Immature natural killer cell (primary cell): ENCODE data around the gene ICE1. TPM values are rescaled to one million over a fixed set of nuclear protein-coding genes. Genes with fewer than 3 reads are reported as not detected.
"Not testable (repeated sequence)": the region's sequence is repeated elsewhere in the genome, so short reads cannot be mapped to it uniquely, and the experiment has no call there.

Experiments used
- DNase-seq, 3 donors: peaks; one replicate each; pipeline ENCODE4 v3.0.0; 2022; ENCODE audit warnings: mixed read lengths in 1 of 3
- H3K27ac Mint-ChIP-seq, 6 donors: one replicate each; pipeline ENCODE4 v1.8.0; 2020; ENCODE audit warnings: mixed read lengths in 6 of 6, mild to moderate bottlenecking in 5 of 6, inconsistent platforms in 4 of 6, moderate library complexity in 3 of 6
- H3K27me3 Mint-ChIP-seq, 3 donors: one replicate each; pipeline ENCODE4 v1.8.0; 2020 to 2021; ENCODE audit warnings: low read depth in 3 of 3, mild to moderate bottlenecking in 3 of 3, mixed read lengths in 3 of 3, moderate library complexity in 3 of 3, inconsistent platforms in 1 of 3
- H3K36me3 Mint-ChIP-seq, 3 donors: one replicate each; pipeline ENCODE4 v1.8.0; 2020; ENCODE audit warnings: mixed read lengths in 3 of 3, inconsistent platforms in 2 of 3, mild to moderate bottlenecking in 2 of 3
- H3K4me1 Mint-ChIP-seq, 2 donors: one replicate each; pipeline ENCODE4 v1.8.0; 2020; ENCODE audit warnings: inconsistent platforms in 2 of 2, mild to moderate bottlenecking in 2 of 2, mixed read lengths in 2 of 2, moderate library complexity in 1 of 2
- H3K4me3 Mint-ChIP-seq, 5 donors: one replicate each; pipeline ENCODE4 v1.8.0; 2020; ENCODE audit warnings: mild to moderate bottlenecking in 5 of 5, mixed read lengths in 5 of 5, inconsistent platforms in 3 of 5, moderate library complexity in 3 of 5
- H3K9me3 Mint-ChIP-seq, 6 donors: one replicate each; pipeline ENCODE4 v1.8.0; 2020; ENCODE audit warnings: mild to moderate bottlenecking in 6 of 6, mixed read lengths in 6 of 6, inconsistent platforms in 4 of 6, moderate library complexity in 3 of 6
- polyA plus RNA-seq, 3 donors: library from polyadenylated mRNA; unstranded; fragments of 300-500 nt; fragmentation: Illumina TruSeq; gene quantifications; one replicate each; pipeline ENCODE4 v1.2.3, GENCODE V29; 2021

ICE1 gene
- polyA plus RNA-seq, 3 donors from 2014 or later = 11.9 to 19.3 (median 13.5) TPM

DNA sequence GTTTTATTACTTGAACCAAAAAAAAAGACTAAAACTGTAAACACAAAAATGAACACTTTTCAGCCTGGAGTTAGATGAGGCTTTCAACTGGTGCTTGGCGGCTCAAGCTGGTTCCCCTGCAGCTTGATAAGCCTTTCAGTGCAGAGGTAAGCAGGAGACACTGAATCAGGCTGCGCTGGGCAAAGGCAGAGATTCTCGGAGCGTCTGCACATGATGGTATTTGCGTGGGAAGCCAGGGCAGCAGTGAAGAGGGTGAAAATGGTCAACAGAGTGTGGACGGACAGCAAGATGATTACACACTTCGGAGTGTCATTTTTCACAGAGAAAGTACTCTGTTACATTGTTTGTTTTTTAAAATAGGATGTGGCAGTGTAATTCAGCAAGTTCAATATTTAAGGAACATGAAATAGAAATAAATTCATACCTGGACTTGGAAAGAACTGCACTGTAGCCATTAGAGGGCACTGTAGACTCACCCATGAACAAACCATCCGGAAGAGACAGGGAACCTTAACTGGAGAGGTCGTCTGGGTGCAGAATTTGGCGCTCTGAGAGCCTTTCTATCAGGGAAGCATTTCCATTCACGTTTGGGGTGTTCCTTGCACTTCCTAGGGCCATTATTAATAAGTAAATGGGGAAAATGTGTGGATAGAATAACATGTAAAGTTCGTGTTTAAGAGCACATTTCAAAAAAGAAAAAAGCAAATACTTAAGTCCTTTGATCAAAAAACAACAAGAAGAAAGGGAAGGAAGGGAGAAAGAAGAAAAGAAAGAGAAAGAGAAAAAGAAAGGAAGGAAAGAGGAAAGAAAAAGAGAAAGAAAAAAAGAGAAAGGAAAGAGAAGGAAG, 69.8 kb downstream of the ICE1 start:
- Mint-ChIP-seq H3K9me3 (no peaks in the 10 kb centered on the region), H3K4me1 (peaks cover 37 to 57% of the 10 kb centered on the region in 2 donors), H3K4me3 (peak overlapping the region; percentile 46 to 82 (median 71)), H3K36me3 (peaks cover 10 to 31% (median 30%) of the 10 kb centered on the region in 3 donors), H3K27me3 (peaks cover 0 to 7% (median 3%) of the 10 kb centered on the region in 3 donors), H3K27ac (peak overlapping the region in 2 of 6 donors; percentile 3 to 84)
- peak; percentile 52 to 67 (median 59) for DNase-seq

DNA sequence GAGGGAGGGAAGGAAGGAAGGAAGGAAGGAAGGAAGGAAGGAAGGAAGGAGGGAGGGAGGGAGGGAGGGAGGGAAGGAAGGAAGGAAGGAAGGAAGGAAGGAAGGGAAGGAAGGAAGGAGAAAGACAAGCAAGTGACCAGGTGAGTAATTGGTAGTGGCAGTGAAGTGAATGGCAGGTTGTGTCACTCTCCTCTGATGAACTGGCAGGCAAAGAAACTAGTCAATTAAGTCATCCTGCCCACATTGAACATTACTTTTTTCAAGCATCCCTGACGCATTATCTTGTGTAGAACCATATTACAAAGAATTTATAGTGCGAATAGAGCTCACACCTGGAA, 70.4 kb downstream of the ICE1 start:
- H3K27me3 Mint-ChIP-seq, H3K9me3 Mint-ChIP-seq, H3K27ac Mint-ChIP-seq, DNase-seq: not testable (repeated sequence)
- Mint-ChIP-seq H3K4me1 (peaks cover 32 to 55% of the 10 kb centered on the region in 2 donors), H3K4me3 (peak overlapping the region in 2 of 5 donors; percentile 10 to 71), H3K36me3 (peaks cover 10 to 29% (median 28%) of the 10 kb centered on the region in 3 donors)

DNA sequence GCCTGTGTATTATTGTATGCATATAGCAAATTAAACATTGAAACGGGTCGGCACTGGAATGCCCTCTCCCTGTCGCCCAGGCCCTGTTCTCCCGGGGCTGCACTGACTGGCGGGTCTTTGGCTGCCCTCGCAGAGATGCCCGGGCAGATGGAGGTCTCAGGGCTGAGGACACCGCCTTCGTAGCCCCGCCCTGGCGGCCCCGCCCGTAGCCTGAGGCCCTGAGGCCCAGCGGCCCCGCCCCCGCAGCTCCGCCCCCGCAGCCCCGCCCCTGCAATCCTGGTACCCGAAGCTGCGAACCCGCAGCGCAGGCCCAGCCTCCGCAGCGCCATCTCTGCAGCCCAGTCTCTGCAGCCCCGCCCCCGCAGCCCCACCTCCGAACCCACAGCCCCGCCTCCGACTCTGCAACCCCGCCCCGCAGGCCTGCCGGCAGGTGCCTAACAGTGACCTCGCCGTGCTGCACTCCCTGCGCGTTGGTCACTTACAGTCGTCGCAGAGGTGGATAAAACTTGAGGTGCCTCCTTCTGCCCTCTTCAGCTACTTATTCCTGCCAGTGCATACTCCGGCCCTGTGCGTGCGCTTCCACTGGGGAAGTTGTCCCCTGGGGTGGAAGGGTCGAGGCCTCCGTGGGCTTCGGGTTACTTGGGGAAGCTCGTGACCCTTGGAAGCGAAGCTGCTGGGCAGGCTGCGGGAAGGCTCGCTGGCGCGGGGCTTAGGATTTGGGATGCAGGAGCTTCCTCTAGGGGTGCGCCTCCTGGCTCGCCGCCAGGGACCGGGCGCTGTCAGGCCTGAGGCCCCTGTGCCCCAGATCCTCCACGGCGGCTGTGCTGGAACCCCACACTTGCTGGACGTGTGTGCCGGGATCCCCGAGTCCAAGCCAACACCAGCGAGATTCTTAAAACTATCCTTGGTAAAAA, 72.3 kb downstream of the ICE1 start:
- H3K4me3 Mint-ChIP-seq = peak overlapping the region; percentile 45 to 70 (median 61)
- H3K27me3 Mint-ChIP-seq = peaks cover 0 to 10% (median 9%) of the 10 kb centered on the region in 3 donors
- H3K36me3 Mint-ChIP-seq = peaks cover 6 to 17% (median 14%) of the 10 kb centered on the region in 3 donors
- DNase-seq = peak; percentile 79 to 82 (median 80)
- peak overlapping the region in 1 of 6 donors; percentile 42 for H3K27ac Mint-ChIP-seq
- peaks cover 29 to 50% of the 10 kb centered on the region in 2 donors for H3K4me1 Mint-ChIP-seq
- no peaks in the 10 kb centered on the region for H3K9me3 Mint-ChIP-seq

DNA sequence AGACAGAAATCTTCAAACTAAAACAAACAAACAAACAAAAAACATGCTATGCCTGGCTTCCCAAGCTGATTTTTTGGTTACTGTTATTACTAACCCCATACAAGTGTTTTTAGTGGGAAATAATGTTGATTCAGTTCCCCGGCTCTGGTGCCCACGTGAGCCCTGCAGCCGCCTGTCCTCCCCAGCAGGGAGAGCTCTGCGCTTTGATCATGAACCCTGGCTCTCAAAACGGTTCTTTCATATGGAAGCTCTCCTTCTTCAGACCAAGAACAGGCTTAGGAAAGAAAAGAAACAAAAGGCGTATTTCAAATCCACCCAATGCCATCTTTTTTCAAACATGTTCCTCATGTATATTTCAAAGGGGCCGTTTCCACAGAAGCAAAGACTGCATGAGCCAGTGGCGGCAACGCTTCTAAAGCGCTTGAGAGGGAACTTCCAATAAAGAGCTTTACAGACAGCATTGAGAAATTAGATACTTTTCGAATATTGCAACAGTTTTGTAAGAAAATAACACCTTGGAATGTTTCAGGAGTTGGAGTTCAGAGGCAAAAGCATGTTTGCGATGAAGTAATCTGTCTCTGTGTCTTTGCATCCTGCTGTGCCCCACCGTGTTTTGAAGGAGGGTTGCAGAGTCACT, 74.8 kb downstream of the ICE1 start:
- DNase-seq = peak in 2 of 3 donors; percentile 15 to 18
- peaks cover 2 to 10% (median 10%) of the 10 kb centered on the region in 3 donors for H3K27me3 Mint-ChIP-seq
- H3K36me3 Mint-ChIP-seq = no peaks in the 10 kb centered on the region
- peaks cover 20 to 47% of the 10 kb centered on the region in 2 donors for H3K4me1 Mint-ChIP-seq
- no peak overlapping the region for H3K4me3 Mint-ChIP-seq
- no peaks in the 10 kb centered on the region for H3K9me3 Mint-ChIP-seq
- no peak overlapping the region for H3K27ac Mint-ChIP-seq

DNA sequence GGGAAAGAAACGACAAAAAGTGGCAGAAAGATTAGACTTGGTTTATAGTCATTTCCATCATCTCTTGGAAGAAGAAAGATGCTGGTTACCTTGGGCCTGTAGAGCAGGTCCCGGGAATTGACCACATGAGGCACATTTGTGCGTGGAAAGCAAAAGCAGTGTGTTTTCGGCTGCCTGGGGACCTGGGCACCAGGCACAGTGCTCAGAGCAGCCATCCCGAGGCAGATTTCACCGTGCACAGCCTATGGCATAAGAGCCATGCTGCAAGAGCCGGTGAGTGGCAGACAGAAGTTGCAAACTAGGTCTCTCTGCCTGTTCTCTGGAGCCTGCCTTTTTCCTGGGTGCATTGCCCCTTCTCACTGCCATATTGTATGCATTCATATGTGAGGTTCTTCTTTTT, 77.0 kb downstream of the ICE1 start:
- Mint-ChIP-seq H3K27me3 (peaks cover 7 to 18% (median 12%) of the 10 kb centered on the region in 3 donors), H3K4me1 (peaks cover 2 to 26% of the 10 kb centered on the region in 2 donors), H3K27ac (no peak overlapping the region), H3K4me3 (no peak overlapping the region), H3K9me3 (peaks cover 0 to 11% (median 4%) of the 10 kb centered on the region in 6 donors), H3K36me3 (peaks cover 3 to 6% (median 4%) of the 10 kb centered on the region in 3 donors)
- no peak for DNase-seq

DNA sequence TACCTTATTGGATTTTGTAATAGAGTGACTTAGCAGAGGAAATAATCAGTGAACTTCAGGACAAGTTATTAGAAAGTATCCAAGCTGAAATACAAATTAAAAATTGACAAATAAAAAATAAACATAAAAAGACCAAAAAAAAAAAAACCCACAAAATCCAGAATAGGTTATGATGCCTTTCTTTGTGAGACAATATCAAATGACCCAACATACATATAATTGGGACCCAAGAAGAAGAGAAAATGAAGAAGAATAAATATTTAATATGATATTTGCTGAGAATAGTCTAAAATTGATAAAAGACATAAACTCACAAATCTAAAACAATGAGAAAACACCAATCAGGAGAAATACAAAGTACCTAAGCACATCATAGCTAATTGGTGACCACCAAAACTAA, 81.8 kb downstream of the ICE1 start:
- Mint-ChIP-seq H3K27ac (no peak overlapping the region), H3K27me3 (peaks cover 9 to 26% (median 10%) of the 10 kb centered on the region in 3 donors), H3K4me1 (no peaks in the 10 kb centered on the region), H3K4me3 (no peak overlapping the region), H3K9me3 (peaks cover 0 to 11% (median 4%) of the 10 kb centered on the region in 6 donors), H3K36me3 (peaks cover 4 to 12% (median 8%) of the 10 kb centered on the region in 3 donors)
- no peak for DNase-seq

DNA sequence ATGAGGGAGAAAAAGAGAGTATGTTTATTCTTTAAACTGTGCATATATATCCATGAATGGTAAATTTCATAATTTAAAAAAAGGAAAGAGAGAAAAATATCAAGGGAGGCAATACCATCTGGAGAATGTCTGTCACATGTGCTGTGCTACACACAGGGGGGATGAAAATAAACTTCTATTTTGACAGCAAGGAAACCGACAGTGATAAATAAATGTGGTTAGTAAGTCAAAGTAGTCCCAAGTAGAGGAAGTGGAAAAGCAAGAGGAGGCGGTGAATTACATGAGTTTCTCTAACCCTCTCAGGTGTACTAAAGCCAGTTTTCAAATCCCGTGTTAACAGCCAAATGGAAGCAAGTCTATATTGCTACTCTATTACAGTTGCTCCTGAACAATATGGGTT, 83.3 kb downstream of the ICE1 start:
- Mint-ChIP-seq H3K9me3 (peaks cover 0 to 11% (median 4%) of the 10 kb centered on the region in 6 donors), H3K36me3 (peaks cover 4 to 12% (median 8%) of the 10 kb centered on the region in 3 donors), H3K27ac (no peak overlapping the region), H3K27me3 (peaks cover 10 to 28% (median 18%) of the 10 kb centered on the region in 3 donors), H3K4me3 (no peak overlapping the region), H3K4me1 (no peaks in the 10 kb centered on the region)
- DNase-seq = no peak

DNA sequence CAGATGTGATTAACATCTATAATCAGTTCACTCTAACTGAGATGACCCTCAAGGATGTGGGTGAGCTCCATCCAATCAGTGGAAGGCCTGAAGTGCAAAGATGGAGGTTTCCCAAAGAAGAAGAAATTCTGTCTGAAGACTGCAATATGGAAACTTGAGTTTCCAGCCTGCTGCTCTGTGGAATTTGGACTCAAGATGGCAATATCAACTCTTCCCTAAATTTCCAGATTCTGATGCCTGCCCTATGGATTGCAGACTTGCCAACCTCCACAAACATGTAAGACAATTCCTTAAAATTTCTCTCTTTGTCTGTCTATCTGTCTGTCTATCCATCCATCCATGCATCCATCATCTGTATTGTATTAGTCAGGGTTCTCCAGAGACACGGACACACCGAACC, 85.9 kb downstream of the ICE1 start:
- Mint-ChIP-seq H3K27me3 (peaks cover 7 to 20% (median 12%) of the 10 kb centered on the region in 3 donors), H3K36me3 (peaks cover 4 to 12% (median 8%) of the 10 kb centered on the region in 3 donors), H3K27ac (no peak overlapping the region), H3K4me3 (no peak overlapping the region), H3K9me3 (peaks cover 0 to 6% (median 3%) of the 10 kb centered on the region in 6 donors), H3K4me1 (no peaks in the 10 kb centered on the region)
- DNase-seq = no peak

DNA sequence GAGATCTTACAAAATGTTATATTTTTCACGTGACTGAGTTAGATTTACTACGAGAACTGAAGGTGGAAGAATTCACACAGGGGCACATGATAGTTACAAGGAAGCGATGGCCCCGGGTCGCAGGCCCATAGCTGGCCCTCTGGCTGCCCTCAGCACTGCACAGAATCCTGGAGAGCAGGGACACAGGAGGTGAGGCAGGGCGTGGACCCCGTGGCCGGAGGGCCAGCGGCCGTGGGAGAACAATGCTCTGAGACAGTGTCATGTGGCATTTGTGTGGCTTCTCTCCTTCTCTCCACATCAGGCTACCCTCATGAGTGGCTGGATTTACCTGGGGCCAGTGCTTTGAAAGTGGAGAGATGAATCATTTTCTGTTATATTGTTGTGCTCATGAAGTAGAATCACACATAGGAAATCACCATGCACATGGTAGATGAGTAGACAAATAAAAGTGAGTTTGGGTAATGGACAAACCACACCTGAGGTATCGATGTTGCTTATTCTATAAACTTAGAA, 89.5 kb downstream of the ICE1 start:
- Mint-ChIP-seq H3K27ac (no peak overlapping the region), H3K27me3 (peaks cover 4 to 22% (median 8%) of the 10 kb centered on the region in 3 donors), H3K9me3 (no peaks in the 10 kb centered on the region), H3K36me3 (no peaks in the 10 kb centered on the region), H3K4me1 (no peaks in the 10 kb centered on the region), H3K4me3 (no peak overlapping the region)
- DNase-seq = no peak

DNA sequence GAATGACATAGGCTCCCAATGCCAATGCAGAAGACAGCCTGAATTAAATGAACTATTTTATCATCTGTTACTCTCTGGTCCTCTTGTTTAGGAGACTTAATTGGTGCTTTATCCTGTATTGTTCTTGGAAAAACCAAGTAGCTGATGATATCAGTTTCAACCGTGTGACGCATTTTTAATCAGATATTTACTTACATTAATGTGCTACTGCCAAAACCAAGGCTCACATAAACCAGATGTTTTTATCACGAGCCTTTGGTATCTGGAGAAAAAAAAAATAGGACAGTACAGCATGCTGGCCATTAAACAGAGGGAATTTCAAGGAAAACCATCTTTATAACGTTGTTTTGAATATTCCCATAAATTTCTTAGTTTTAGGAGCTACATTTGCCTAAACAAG, 90.1 kb downstream of the ICE1 start:
- Mint-ChIP-seq H3K4me1 (no peaks in the 10 kb centered on the region), H3K27me3 (peaks cover 3 to 22% (median 8%) of the 10 kb centered on the region in 3 donors), H3K36me3 (no peaks in the 10 kb centered on the region), H3K4me3 (no peak overlapping the region), H3K9me3 (no peaks in the 10 kb centered on the region), H3K27ac (no peak overlapping the region)
- DNase-seq = no peak

DNA sequence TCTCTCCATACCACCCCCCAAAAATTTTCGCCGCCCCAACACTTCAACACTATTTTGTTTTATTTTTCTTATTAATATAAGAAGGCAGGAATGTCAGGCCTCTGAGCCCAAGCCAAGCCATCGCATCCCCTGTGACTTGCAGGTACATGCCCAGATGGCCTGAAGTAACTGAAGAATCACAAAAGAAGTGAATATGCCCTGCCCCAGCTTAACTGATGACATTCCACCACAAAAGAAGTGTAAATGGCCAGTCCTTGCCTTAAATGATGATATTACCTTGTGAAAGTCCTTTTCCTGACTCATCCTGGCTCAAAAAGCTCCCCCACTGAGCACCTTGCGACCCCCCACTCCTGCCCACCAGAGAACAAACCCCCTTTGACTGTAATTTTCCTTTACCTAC, 98.1 kb downstream of the ICE1 start:
- H3K27ac Mint-ChIP-seq, H3K4me3 Mint-ChIP-seq, H3K36me3 Mint-ChIP-seq, DNase-seq, H3K9me3 Mint-ChIP-seq: not testable (repeated sequence)
- Mint-ChIP-seq H3K27me3 (peaks cover 6 to 10% (median 8%) of the 10 kb centered on the region in 3 donors), H3K4me1 (peaks cover 14 to 18% of the 10 kb centered on the region in 2 donors)

DNA sequence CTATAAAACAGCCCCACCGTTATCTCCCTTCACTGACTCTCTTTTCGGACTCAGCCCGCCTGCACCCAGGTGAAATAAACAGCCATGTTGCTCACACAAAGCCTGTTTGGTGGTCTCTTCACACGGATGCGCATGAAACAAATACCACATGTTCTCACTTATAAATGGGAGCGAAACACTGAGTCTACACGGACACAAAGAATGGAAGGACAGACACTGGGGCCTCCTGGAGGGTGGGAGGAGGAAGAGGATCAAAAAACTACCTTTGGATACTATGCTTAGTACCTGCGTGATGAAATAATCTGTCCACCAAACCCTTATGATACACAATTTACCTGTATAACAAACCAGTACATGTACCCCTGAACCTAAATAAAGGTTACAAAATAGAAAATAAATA, 98.6 kb downstream of the ICE1 start:
- Mint-ChIP-seq H3K9me3 (no peaks in the 10 kb centered on the region), H3K27ac (no peak overlapping the region), H3K27me3 (peaks cover 6 to 9% (median 8%) of the 10 kb centered on the region in 3 donors), H3K4me1 (peaks cover 14 to 18% of the 10 kb centered on the region in 2 donors), H3K36me3 (peaks cover 0 to 4% (median 0%) of the 10 kb centered on the region in 3 donors), H3K4me3 (no peak overlapping the region)
- DNase-seq = no peak

DNA sequence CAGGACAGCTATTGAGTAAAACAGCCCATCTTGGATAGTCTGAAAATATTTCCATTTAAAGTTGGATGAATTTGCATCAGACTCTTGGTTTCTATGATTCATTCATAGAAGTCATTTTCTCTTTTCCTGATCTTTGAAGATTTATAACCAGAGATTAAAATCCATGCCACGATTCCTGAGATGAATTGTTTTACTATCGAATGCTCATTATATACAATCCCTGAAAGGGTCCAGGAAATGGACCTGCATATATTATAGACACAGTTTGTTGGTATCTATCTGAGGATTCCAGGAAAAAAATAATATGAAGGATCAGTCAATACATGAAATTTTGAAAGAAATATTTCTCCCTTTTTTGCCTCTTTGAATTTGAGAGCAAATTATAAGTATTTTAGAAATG, 99.0 kb downstream of the ICE1 start:
- Mint-ChIP-seq H3K36me3 (peaks cover 0 to 6% (median 0%) of the 10 kb centered on the region in 3 donors), H3K4me1 (peaks cover 14 to 18% of the 10 kb centered on the region in 2 donors), H3K27ac (no peak overlapping the region)

More for the DNA sequence above, 99.0 kb downstream of the ICE1 start:
- H3K9me3 Mint-ChIP-seq = no peaks in the 10 kb centered on the region
- H3K27me3 Mint-ChIP-seq = peaks cover 4 to 8% (median 6%) of the 10 kb centered on the region in 3 donors
- no peak overlapping the region for H3K4me3 Mint-ChIP-seq
- DNase-seq = no peak
